Activated CD8-positive, alpha-beta memory T cell treated with anti-CD3 and anti-CD28 coated beads, Interleukin-2, amount 10 ng/mL, durations not matched to agents 7 days and 5 days (primary cell): Measurements from ENCODE around the gene ACOT4. TPM values are rescaled to one million over a fixed set of nuclear protein-coding genes. Genes with fewer than 3 reads are reported as not detected.
A peak's percentile ranks its signal among the peaks of the same experiment; 100 is the strongest.
"Not testable (repeated sequence)": the region's sequence is repeated elsewhere in the genome, so short reads cannot be mapped to it uniquely, and the experiment has no call there.

ENCODE experiments used
- ATAC-seq: fragments of 150-1000 bp; cut with Tn5 transposase; one replicate; pipeline ENCODE4 v1.10.0; 2021; ENCODE audit warnings: moderate library complexity
- CTCF ChIA-PET: fragments of 350-600 bp; sonication (Branson Sonifier 250); formaldehyde crosslinking; loops from one replicate; lab custom pipeline; 2021; ENCODE audit warnings: antibody characterized with exemption; lab: Charles Lee
- DNase-seq: peaks from one replicate; pipeline ENCODE4 v3.0.0-alpha.2; 2020
- H3K27ac Mint-ChIP-seq: one replicate; pipeline ENCODE4 v1.8.0; 2021; ENCODE audit warnings: mild to moderate bottlenecking, mixed read lengths
- H3K27me3 Mint-ChIP-seq: one replicate; pipeline ENCODE4 v1.8.0; 2021; ENCODE audit warnings: mixed read lengths
- H3K36me3 Mint-ChIP-seq: one replicate; pipeline ENCODE4 v1.8.0; 2021; ENCODE audit warnings: mild to moderate bottlenecking, mixed read lengths
- H3K4me1 Mint-ChIP-seq: one replicate; pipeline ENCODE4 v1.8.0; 2021; ENCODE audit warnings: mixed read lengths
- H3K4me3 Mint-ChIP-seq: one replicate; pipeline ENCODE4 v1.8.0; 2021; ENCODE audit warnings: mild to moderate bottlenecking, moderate library complexity, mixed read lengths
- H3K9me3 Mint-ChIP-seq: one replicate; pipeline ENCODE4 v1.8.0; 2022; ENCODE audit warnings: low read depth, mixed read lengths
- total RNA-seq, 2 experiments: library from RNA; stranded (reverse); gene quantifications; one replicate each; pipeline ENCODE4 v1.2.3, GENCODE V29; 2021

ACOT4 gene
- total RNA-seq, 2 experiments from 2014 or later: 1.5 to 2.1 TPM

- DNase-seq (no peak), ATAC-seq (no peak)
- H3K4me3 Mint-ChIP-seq: peak overlapping the region; percentile 83
- no peaks in the 10 kb centered on the region for H3K27me3 Mint-ChIP-seq
- CTCF ChIA-PET: interaction anchor here (0.7 to 6.2 kb wide), 15 partner anchors 8 to 395 kb away, joined by 3 to 55 read pairs (median 5); partner anchors contain the start of genes ACOT1, ACOT4, ACOT6 and NUMB
- H3K9me3 Mint-ChIP-seq: no peaks in the 10 kb centered on the region
- H3K4me1 Mint-ChIP-seq: peaks cover 38% of the 10 kb centered on the region
- peak overlapping the region; percentile 97 for H3K27ac Mint-ChIP-seq
- H3K36me3 Mint-ChIP-seq: peaks cover 18% of the 10 kb centered on the region
Measured at GRCh38 chr14:73567951-73568885, 23.5 kb upstream of the ACOT4 start.

GRCh38 chr14:73568886-73569184 lies 22.8 kb upstream of the ACOT4 start:
- Mint-ChIP-seq H3K4me3 (peak overlapping the region; percentile 83), H3K4me1 (peaks cover 38% of the 10 kb centered on the region), H3K27ac (peak overlapping the region; percentile 97), H3K36me3 (peaks cover 20% of the 10 kb centered on the region)
- DNase-seq, ATAC-seq, H3K27me3 Mint-ChIP-seq, H3K9me3 Mint-ChIP-seq: not testable (repeated sequence)
- CTCF ChIA-PET: interaction anchor here (0.7 to 6.2 kb wide), 14 partner anchors 9 to 395 kb away, joined by 3 to 55 read pairs (median 4); partner anchors contain the start of genes ACOT1, ACOT4, ACOT6 and NUMB

GRCh38 chr14:73569185-73569958 lies 22.3 kb upstream of the ACOT4 start, which contains the start of gene ACOT2:
Gene ACOT2 (plus strand): TSS chr14:73569213. CDS start chr14:73569241, 28 bp downstream.
- Mint-ChIP-seq H3K27ac (peak within 1 kb of the TSS; percentile 97), H3K4me1 (peaks cover 38% of the 10 kb centered on the region), H3K4me3 (peak within 1 kb of the TSS; percentile 83), H3K36me3 (peaks cover 23% of the 10 kb centered on the region)
- CTCF ChIA-PET: interaction anchor here (0.7 to 6.2 kb wide), 17 partner anchors 9 to 396 kb away, joined by 3 to 55 read pairs (median 5); partner anchors contain the start of genes ACOT1, ACOT4, ACOT6 and NUMB
- peak; percentile 83 for DNase-seq
- H3K27me3 Mint-ChIP-seq, H3K9me3 Mint-ChIP-seq: not testable (repeated sequence)
- ATAC-seq: peak; percentile 80

- H3K36me3 Mint-ChIP-seq: peaks cover 23% of the 10 kb centered on the region
- ATAC-seq: peak; percentile 70
- H3K27me3 Mint-ChIP-seq, H3K9me3 Mint-ChIP-seq, H3K27ac Mint-ChIP-seq: not testable (repeated sequence)
- H3K4me1 Mint-ChIP-seq: peaks cover 33% of the 10 kb centered on the region
- peak overlapping the region; percentile 24 for H3K4me3 Mint-ChIP-seq
- CTCF ChIA-PET: interaction anchor here (0.6 to 6.2 kb wide), 26 partner anchors 12 to 446 kb away, joined by 3 to 55 read pairs (median 4); partner anchors contain the start of genes ACOT1, ACOT6, COQ6 and FAM161B
- DNase-seq: peak; percentile 78
Measured at GRCh38 chr14:73570913-73571312, 20.8 kb upstream of the ACOT4 start.

GRCh38 chr14:73573034-73573433 lies 18.6 kb upstream of the ACOT4 start:
- not testable (repeated sequence) for DNase-seq, H3K9me3 Mint-ChIP-seq, H3K27me3 Mint-ChIP-seq, ATAC-seq, H3K4me3 Mint-ChIP-seq, H3K27ac Mint-ChIP-seq
- CTCF ChIA-PET: interaction anchor here (1.2 kb wide), 1 partner anchor 36 kb away, joined by 3 read pairs; the partner anchor contains the start of gene ACOT1
- peaks cover 18% of the 10 kb centered on the region for H3K4me1 Mint-ChIP-seq
- H3K36me3 Mint-ChIP-seq: peaks cover 15% of the 10 kb centered on the region

GRCh38 chr14:73573740-73574139 lies 17.9 kb upstream of the ACOT4 start:
- H3K27ac Mint-ChIP-seq, DNase-seq, H3K27me3 Mint-ChIP-seq, ATAC-seq, H3K9me3 Mint-ChIP-seq, H3K4me3 Mint-ChIP-seq: not testable (repeated sequence)
- peaks cover 11% of the 10 kb centered on the region for H3K4me1 Mint-ChIP-seq
- CTCF ChIA-PET: interaction anchor here (1.2 kb wide), 1 partner anchor 37 kb away, joined by 3 read pairs; the partner anchor contains the start of gene ACOT1
- peaks cover 15% of the 10 kb centered on the region for H3K36me3 Mint-ChIP-seq

- not testable (repeated sequence) for H3K27me3 Mint-ChIP-seq, H3K4me3 Mint-ChIP-seq, DNase-seq, H3K9me3 Mint-ChIP-seq, ATAC-seq, H3K27ac Mint-ChIP-seq
- Mint-ChIP-seq H3K4me1 (peaks cover 11% of the 10 kb centered on the region), H3K36me3 (peaks cover 15% of the 10 kb centered on the region)
- CTCF ChIA-PET: interaction anchor here (1.2 kb wide), 1 partner anchor 37 kb away, joined by 3 read pairs; the partner anchor contains the start of gene ACOT1
Measured at GRCh38 chr14:73574251-73574650, 17.4 kb upstream of the ACOT4 start.

- DNase-seq (no peak), ATAC-seq (no peak)
- H3K4me1 Mint-ChIP-seq: peaks cover 3% of the 10 kb centered on the region
- H3K27ac Mint-ChIP-seq: no peak overlapping the region
- no peaks in the 10 kb centered on the region for H3K9me3 Mint-ChIP-seq
- no peaks in the 10 kb centered on the region for H3K27me3 Mint-ChIP-seq
- CTCF ChIA-PET: interaction anchor here (1.6 kb wide), 1 partner anchor 67 kb away, joined by 4 read pairs; no protein-coding TSS in a partner anchor
- no peak overlapping the region for H3K4me3 Mint-ChIP-seq
- H3K36me3 Mint-ChIP-seq: peaks cover 17% of the 10 kb centered on the region
Measured at GRCh38 chr14:73576391-73576790, 15.3 kb upstream of the ACOT4 start.

GRCh38 chr14:73577214-73577613 lies 14.5 kb upstream of the ACOT4 start:
- not testable (repeated sequence) for H3K27me3 Mint-ChIP-seq, H3K9me3 Mint-ChIP-seq, DNase-seq, H3K4me1 Mint-ChIP-seq, H3K27ac Mint-ChIP-seq, H3K4me3 Mint-ChIP-seq, ATAC-seq
- CTCF ChIA-PET: interaction anchor here (1.6 kb wide), 1 partner anchor 68 kb away, joined by 4 read pairs; no protein-coding TSS in a partner anchor
- H3K36me3 Mint-ChIP-seq: peaks cover 15% of the 10 kb centered on the region

- not testable (repeated sequence) for H3K36me3 Mint-ChIP-seq
Measured at GRCh38 chr14:73582102-73582979, 9.3 kb upstream of the ACOT4 start.

GRCh38 chr14:73588695-73589094 lies 3.0 kb upstream of the ACOT4 start:
- Mint-ChIP-seq H3K27me3 (peaks cover 3% of the 10 kb centered on the region), H3K4me1 (peaks cover 15% of the 10 kb centered on the region), H3K27ac (no peak overlapping the region), H3K9me3 (no peaks in the 10 kb centered on the region), H3K36me3 (no peaks in the 10 kb centered on the region), H3K4me3 (no peak overlapping the region)
- CTCF ChIA-PET: interaction anchor here (2.6 kb wide), 1 partner anchor 18 kb away, joined by 14 read pairs; no protein-coding TSS in a partner anchor
- ATAC-seq (no peak), DNase-seq (no peak)

More at GRCh38 chr14:73582102-73582979, 9.3 kb upstream of the ACOT4 start:
- not testable (repeated sequence) for ATAC-seq, H3K9me3 Mint-ChIP-seq, DNase-seq, H3K27me3 Mint-ChIP-seq, H3K4me1 Mint-ChIP-seq, H3K4me3 Mint-ChIP-seq, H3K27ac Mint-ChIP-seq
- CTCF ChIA-PET: interaction anchor here (1.6 kb wide), 1 partner anchor 12 kb away, joined by 4 read pairs; no protein-coding TSS in a partner anchor

- DNase-seq: no peak
- CTCF ChIA-PET: interaction anchor here (1.1 to 2.6 kb wide), 4 partner anchors 19 to 44 kb away, joined by 4 to 14 read pairs (median 6); partner anchors contain the start of genes ACOT2 and ACOT6
- Mint-ChIP-seq H3K4me3 (no peak overlapping the region), H3K27me3 (peaks cover 3% of the 10 kb centered on the region), H3K27ac (no peak overlapping the region), H3K4me1 (peaks cover 15% of the 10 kb centered on the region), H3K9me3 (no peaks in the 10 kb centered on the region), H3K36me3 (no peaks in the 10 kb centered on the region)
- no peak for ATAC-seq
Measured at GRCh38 chr14:73589116-73589515, 2.6 kb upstream of the ACOT4 start.
